Measurements from ENCODE around the gene PERCC1.
"Not testable (repeated sequence)": the region's sequence is repeated elsewhere in the genome, so short reads cannot be mapped to it uniquely, and the experiment has no call there.

The PERCC1 gene

GRCh38 chr16:1435921-1436697 is 5.2 kb downstream of the PERCC1 start:
- no peak for DNase-seq

GRCh38 chr16:1436731-1437355 is 6.0 kb downstream of the PERCC1 start:
- no peak for DNase-seq

- DNase-seq, result no peak
These were observed 6.7 kb downstream of the PERCC1 start for GRCh38 chr16:1437606-1438005.

- no peak for DNase-seq
These were observed 7.6 kb downstream of the PERCC1 start for GRCh38 chr16:1438229-1439057.

- no peak for DNase-seq
These were observed 8.3 kb downstream of the PERCC1 start for GRCh38 chr16:1439058-1439698.

GRCh38 chr16:1439699-1440074 is 8.8 kb downstream of the PERCC1 start:
- DNase-seq, result not testable (repeated sequence)

- no peak for DNase-seq
These were observed 10.5 kb downstream of the PERCC1 start for GRCh38 chr16:1441391-1441829.

- DNase-seq, result no peak
These were observed 11.8 kb downstream of the PERCC1 start for GRCh38 chr16:1442697-1443096.

GRCh38 chr16:1443403-1443973 is 12.6 kb downstream of the PERCC1 start:
- no peak for DNase-seq

- DNase-seq, result no peak
These were observed 13.3 kb downstream of the PERCC1 start, which contains the start of gene CCDC154 for GRCh38 chr16:1443980-1444729. CCDC154 (minus strand) TSS chr16:1444556; CDS start chr16:1444322, 234 bp downstream.

GRCh38 chr16:1444730-1445517 is 14.0 kb downstream of the PERCC1 start:
- no peak for DNase-seq

- no peak for DNase-seq
These were observed 14.8 kb downstream of the PERCC1 start for GRCh38 chr16:1445518-1446203.

- DNase-seq, result no peak
These were observed 15.6 kb downstream of the PERCC1 start for GRCh38 chr16:1446296-1447080.

GRCh38 chr16:1447965-1448364 is 17.1 kb downstream of the PERCC1 start:
- DNase-seq, result no peak

- DNase-seq, result no peak
These were observed 17.7 kb downstream of the PERCC1 start for GRCh38 chr16:1448536-1449116.

- DNase-seq, result no peak
These were observed 18.4 kb downstream of the PERCC1 start for GRCh38 chr16:1449201-1449788.

GRCh38 chr16:1450218-1450617 is 19.3 kb downstream of the PERCC1 start:
- DNase-seq, result no peak

GRCh38 chr16:1450841-1451240 is 20.0 kb downstream of the PERCC1 start:
- no peak for DNase-seq
